ENCODE results near the gene ROS1.

- TF ChIP-seq CTCF (IDR thresholded peaks at IDR 0.05 in 4 of 5, conservative IDR thresholded peaks at IDR 0.05 in 1 of 5) (no peak), POLR2A (IDR thresholded peaks at IDR 0.05) (no peak)
Observed at GRCh38 chr6:117375446-117375845, 50.3 kb downstream of the ROS1 start.

All from gastrocnemius medialis (tissue), 4 donors.